GM23338 (cell line): Measurements from ENCODE around the gene DHX36. TPM values are rescaled to one million over a fixed set of nuclear protein-coding genes. Genes with fewer than 3 reads are reported as not detected.
A peak's percentile ranks its signal among the peaks of the same experiment; 100 is the strongest.

Source experiments
- ATAC-seq: fragments of 200-7000 bp; cut with Tn5 transposase; 3 replicates; pipeline ENCODE4 v1.9.1; 2020
- DNase-seq: peaks from one replicate; pipeline ENCODE4 v3.0.0-alpha.2; 2015; ENCODE audit warnings: low spot score
- H2AFZ ChIP-seq: fragments of 200-600 bp; sonication (generic); 2 replicates; pipeline ENCODE4 v1.8.0; 2016; ENCODE audit warnings: antibody characterized with exemption, mild to moderate bottlenecking, moderate library complexity
- H3F3A ChIP-seq: fragments of 200-600 bp; sonication (generic); replicated peaks from 2 replicates; pipeline ENCODE4 v1.8.0; 2017; ENCODE audit warnings: antibody characterized with exemption, mixed run types, low read depth
- H3K27ac ChIP-seq: fragments of 200-600 bp; sonication (generic); 2 replicates; pipeline ENCODE4 v1.6.1; 2016; ENCODE audit warnings: low read depth
- H3K27me3 ChIP-seq: fragments of 200-600 bp; sonication (generic); 2 replicates; pipeline ENCODE4 v1.8.0; 2016; ENCODE audit warnings: mild to moderate bottlenecking, mixed run types, moderate library complexity; ENCODE audit not compliant: insufficient read depth
- H3K36me3 ChIP-seq: fragments of 200-600 bp; sonication (generic); 2 replicates; pipeline ENCODE4 v1.8.0; 2016; ENCODE audit warnings: mild to moderate bottlenecking; ENCODE audit not compliant: insufficient read depth
- H3K4me1 ChIP-seq: fragments of 200-600 bp; sonication (generic); 2 replicates; pipeline ENCODE4 v1.8.0; 2016; ENCODE audit warnings: mild to moderate bottlenecking, moderate library complexity; ENCODE audit not compliant: insufficient read depth
- H3K4me2 ChIP-seq: fragments of 200-600 bp; sonication (generic); 2 replicates; pipeline ENCODE4 v1.7.1; 2017; ENCODE audit warnings: mixed run types
- H3K4me3 ChIP-seq: fragments of 200-600 bp; sonication (generic); 2 replicates; pipeline ENCODE4 v1.6.1; 2016; ENCODE audit warnings: mixed run types
- H3K79me2 ChIP-seq: fragments of 200-600 bp; sonication (generic); replicated peaks from 2 replicates; pipeline ENCODE4 v1.8.0; 2017; ENCODE audit warnings: mild to moderate bottlenecking; ENCODE audit not compliant: insufficient read depth
- H3K9me2 ChIP-seq: fragments of 200-600 bp; sonication (generic); 2 replicates; pipeline ENCODE4 v1.8.0; 2017; ENCODE audit not compliant: insufficient read depth
- H4K20me1 ChIP-seq: fragments of 200-600 bp; sonication (generic); replicated peaks from 2 replicates; pipeline ENCODE4 v1.8.0; 2017; ENCODE audit warnings: mild to moderate bottlenecking; ENCODE audit not compliant: insufficient read depth
- H3K27ac Mint-ChIP-seq: 2 replicates; pipeline ENCODE4 v1.8.0; 2020; ENCODE audit warnings: inconsistent platforms, mild to moderate bottlenecking, moderate library complexity, mixed read lengths
- H3K27me3 Mint-ChIP-seq: 3 replicates; pipeline ENCODE4 v1.8.0; 2022; ENCODE audit warnings: low read depth, mild to moderate bottlenecking, moderate library complexity, mixed read lengths, inconsistent platforms; ENCODE audit not compliant: insufficient read depth, poor library complexity
- H3K36me3 Mint-ChIP-seq: 3 replicates; pipeline ENCODE4 v1.8.0; 2021; ENCODE audit warnings: low read depth, mild to moderate bottlenecking, inconsistent platforms, moderate library complexity, mixed read lengths
- H3K4me1 Mint-ChIP-seq: 3 replicates; pipeline ENCODE4 v1.8.0; 2020; ENCODE audit warnings: mild to moderate bottlenecking, inconsistent platforms, mixed read lengths
- H3K4me3 Mint-ChIP-seq: 3 replicates; pipeline ENCODE4 v1.8.0; 2021; ENCODE audit warnings: moderate library complexity, mild to moderate bottlenecking, inconsistent platforms, mixed read lengths
- H3K9me3 Mint-ChIP-seq: 3 replicates; pipeline ENCODE4 v1.8.0; 2020; ENCODE audit warnings: moderate library complexity, mild to moderate bottlenecking, inconsistent platforms, mixed read lengths
- JUNB ChIP-seq: IDR thresholded peaks from one replicate; pipeline ENCODE4 v1.6.1; 2016; ENCODE audit warnings: antibody characterized with exemption; ENCODE audit not compliant: unreplicated experiment
- NANOG ChIP-seq: IDR thresholded peaks from 2 replicates; pipeline ENCODE4 v1.6.1; 2016; ENCODE audit warnings: antibody characterized with exemption, borderline replicate concordance
- STAT1 ChIP-seq: IDR thresholded peaks from one replicate; pipeline ENCODE4 v1.6.1; 2016; ENCODE audit warnings: antibody characterized with exemption; ENCODE audit not compliant: unreplicated experiment
- polyA plus RNA-seq: library from polyadenylated mRNA; unstranded; fragments of >200 nt; fragmentation: Nextera tagmentation; extraction: Ambion mirVana; gene quantifications from 2 replicates; pipeline ENCODE4 v1.2.1, GENCODE V29; 2016
- total RNA-seq: library from RNA; depleted of rRNA; stranded (reverse); fragments of >200 nt; shearing (Covaris generic); gene quantifications from 2 replicates; pipeline ENCODE4 v1.2.3, GENCODE V29; 2014
- TF ChIP-seq, protein P1 (sequence below): IDR thresholded peaks from 2 replicates; pipeline ENCODE4 v1.6.1; 2016; ENCODE audit warnings: antibody characterized with exemption
- TF ChIP-seq, protein P2 (sequence below): fragments of 250-450 bp; sonication (Bioruptor Pico); IDR thresholded peaks from 2 replicates; pipeline ENCODE4 v1.5.0; 2020; ENCODE audit warnings: mild to moderate bottlenecking, moderate library complexity

DHX36 gene
- total and polyA plus RNA-seq, 2 experiments from 2014 or later, result 103 to 110 TPM

DNA sequence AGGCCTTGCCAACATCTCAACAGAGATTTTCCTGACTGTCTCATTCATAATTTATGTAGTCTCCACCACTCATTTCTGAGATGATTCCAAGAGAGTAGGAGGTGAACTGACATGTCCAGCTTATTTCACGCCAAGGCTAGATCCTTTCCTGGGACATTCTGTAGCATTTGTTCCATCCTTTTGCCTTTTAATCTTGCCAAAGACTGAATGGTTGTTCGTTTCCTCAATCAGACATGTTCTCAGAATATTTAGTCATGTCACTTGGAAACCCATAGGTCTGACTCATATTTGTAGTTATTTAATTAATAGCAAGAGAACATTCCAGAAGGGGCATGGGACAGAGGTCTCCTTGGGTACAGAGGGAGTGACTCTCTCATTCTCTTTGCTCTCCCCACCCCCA lies 80.9 kb downstream of the DHX36 start (continued):
- TF ChIP-seq, protein P1, sequence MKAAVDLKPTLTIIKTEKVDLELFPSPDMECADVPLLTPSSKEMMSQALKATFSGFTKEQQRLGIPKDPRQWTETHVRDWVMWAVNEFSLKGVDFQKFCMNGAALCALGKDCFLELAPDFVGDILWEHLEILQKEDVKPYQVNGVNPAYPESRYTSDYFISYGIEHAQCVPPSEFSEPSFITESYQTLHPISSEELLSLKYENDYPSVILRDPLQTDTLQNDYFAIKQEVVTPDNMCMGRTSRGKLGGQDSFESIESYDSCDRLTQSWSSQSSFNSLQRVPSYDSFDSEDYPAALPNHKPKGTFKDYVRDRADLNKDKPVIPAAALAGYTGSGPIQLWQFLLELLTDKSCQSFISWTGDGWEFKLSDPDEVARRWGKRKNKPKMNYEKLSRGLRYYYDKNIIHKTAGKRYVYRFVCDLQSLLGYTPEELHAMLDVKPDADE, result no peak
- TF ChIP-seq, protein P2, sequence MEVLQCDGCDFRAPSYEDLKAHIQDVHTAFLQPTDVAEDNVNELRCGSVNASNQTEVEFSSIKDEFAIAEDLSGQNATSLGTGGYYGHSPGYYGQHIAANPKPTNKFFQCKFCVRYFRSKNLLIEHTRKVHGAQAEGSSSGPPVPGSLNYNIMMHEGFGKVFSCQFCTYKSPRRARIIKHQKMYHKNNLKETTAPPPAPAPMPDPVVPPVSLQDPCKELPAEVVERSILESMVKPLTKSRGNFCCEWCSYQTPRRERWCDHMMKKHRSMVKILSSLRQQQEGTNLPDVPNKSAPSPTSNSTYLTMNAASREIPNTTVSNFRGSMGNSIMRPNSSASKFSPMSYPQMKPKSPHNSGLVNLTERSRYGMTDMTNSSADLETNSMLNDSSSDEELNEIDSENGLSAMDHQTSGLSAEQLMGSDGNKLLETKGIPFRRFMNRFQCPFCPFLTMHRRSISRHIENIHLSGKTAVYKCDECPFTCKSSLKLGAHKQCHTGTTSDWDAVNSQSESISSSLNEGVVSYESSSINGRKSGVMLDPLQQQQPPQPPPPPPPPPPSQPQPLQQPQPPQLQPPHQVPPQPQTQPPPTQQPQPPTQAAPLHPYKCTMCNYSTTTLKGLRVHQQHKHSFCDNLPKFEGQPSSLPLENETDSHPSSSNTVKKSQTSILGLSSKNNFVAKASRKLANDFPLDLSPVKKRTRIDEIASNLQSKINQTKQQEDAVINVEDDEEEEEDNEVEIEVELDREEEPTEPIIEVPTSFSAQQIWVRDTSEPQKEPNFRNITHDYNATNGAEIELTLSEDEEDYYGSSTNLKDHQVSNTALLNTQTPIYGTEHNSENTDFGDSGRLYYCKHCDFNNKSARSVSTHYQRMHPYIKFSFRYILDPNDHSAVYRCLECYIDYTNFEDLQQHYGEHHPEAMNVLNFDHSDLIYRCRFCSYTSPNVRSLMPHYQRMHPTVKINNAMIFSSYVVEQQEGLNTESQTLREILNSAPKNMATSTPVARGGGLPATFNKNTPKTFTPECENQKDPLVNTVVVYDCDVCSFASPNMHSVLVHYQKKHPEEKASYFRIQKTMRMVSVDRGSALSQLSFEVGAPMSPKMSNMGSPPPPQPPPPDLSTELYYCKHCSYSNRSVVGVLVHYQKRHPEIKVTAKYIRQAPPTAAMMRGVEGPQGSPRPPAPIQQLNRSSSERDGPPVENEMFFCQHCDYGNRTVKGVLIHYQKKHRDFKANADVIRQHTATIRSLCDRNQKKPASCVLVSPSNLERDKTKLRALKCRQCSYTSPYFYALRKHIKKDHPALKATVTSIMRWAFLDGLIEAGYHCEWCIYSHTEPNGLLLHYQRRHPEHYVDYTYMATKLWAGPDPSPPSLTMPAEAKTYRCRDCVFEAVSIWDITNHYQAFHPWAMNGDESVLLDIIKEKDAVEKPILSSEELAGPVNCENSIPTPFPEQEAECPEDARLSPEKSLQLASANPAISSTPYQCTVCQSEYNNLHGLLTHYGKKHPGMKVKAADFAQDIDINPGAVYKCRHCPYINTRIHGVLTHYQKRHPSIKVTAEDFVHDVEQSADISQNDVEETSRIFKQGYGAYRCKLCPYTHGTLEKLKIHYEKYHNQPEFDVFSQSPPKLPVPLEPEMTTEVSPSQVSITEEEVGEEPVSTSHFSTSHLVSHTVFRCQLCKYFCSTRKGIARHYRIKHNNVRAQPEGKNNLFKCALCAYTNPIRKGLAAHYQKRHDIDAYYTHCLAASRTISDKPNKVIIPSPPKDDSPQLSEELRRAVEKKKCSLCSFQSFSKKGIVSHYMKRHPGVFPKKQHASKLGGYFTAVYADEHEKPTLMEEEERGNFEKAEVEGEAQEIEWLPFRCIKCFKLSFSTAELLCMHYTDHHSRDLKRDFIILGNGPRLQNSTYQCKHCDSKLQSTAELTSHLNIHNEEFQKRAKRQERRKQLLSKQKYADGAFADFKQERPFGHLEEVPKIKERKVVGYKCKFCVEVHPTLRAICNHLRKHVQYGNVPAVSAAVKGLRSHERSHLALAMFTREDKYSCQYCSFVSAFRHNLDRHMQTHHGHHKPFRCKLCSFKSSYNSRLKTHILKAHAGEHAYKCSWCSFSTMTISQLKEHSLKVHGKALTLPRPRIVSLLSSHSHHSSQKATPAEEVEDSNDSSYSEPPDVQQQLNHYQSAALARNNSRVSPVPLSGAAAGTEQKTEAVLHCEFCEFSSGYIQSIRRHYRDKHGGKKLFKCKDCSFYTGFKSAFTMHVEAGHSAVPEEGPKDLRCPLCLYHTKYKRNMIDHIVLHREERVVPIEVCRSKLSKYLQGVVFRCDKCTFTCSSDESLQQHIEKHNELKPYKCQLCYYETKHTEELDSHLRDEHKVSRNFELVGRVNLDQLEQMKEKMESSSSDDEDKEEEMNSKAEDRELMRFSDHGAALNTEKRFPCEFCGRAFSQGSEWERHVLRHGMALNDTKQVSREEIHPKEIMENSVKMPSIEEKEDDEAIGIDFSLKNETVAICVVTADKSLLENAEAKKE, result no peak
- TF ChIP-seq JUNB (no peak), STAT1 (no peak), NANOG (no peak)

DNA sequence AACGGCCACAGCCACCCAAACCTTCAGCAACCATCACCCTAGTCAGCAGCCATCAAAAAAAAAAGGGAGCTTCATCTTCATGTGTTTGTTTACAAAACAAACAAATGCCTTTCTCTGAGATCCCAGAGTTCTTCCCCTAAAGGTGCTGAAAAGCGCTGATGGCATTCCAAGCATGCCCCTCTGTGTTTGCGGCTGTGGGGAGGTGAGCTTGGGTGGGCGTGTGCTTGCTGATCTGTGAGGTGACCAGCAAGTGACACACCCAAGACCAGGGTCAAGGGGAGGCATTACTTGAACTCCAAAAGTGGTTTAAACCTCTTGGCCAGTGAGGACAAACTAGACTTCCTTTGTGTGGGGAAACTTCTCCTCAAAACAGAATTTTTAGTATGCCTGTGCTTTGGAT lies 81.5 kb downstream of the DHX36 start:
- H3K4me2 ChIP-seq, result no peak overlapping the region; the same call in 1 of the 2 replicates
- ATAC-seq (peak; percentile 91), DNase-seq (peak; percentile 80)
- no peaks in the 10 kb centered on the region for H4K20me1 ChIP-seq
- H3F3A ChIP-seq, result no peaks in the 10 kb centered on the region
- peaks cover 6% of the 10 kb centered on the region; the same call in 1 of the 2 replicates for H3K9me2 ChIP-seq
- Mint-ChIP-seq H3K4me1 (peaks cover 8% of the 10 kb centered on the region), H3K36me3 (peaks cover 9% of the 10 kb centered on the region; the same call in 1 of the 3 replicates), H3K27me3 (peaks cover 2% of the 10 kb centered on the region), H3K9me3 (no peaks in the 10 kb centered on the region), H3K27ac (no peak overlapping the region), H3K4me3 (no peak overlapping the region)
- H2AFZ ChIP-seq, result no peak overlapping the region
- H3K79me2 ChIP-seq, result no peaks in the 10 kb centered on the region
- peak overlapping the region; percentile 61; the same call in 1 of the 2 replicates for H3K27ac ChIP-seq
- H3K4me3 ChIP-seq, result no peak overlapping the region
- H3K27me3 ChIP-seq, result no peaks in the 10 kb centered on the region
- H3K36me3 ChIP-seq, result no peaks in the 10 kb centered on the region
- peaks cover 7% of the 10 kb centered on the region for H3K4me1 ChIP-seq
- TF ChIP-seq, protein P2, result no peak
- TF ChIP-seq, protein P1, result no peak
